Activated CD4-positive, alpha-beta T cell treated with anti-CD3 and anti-CD28 coated beads, Interleukin-2, Interleukin-4, amounts not matched to agents 100 ng/mL and 50 ng/mL, durations not matched to agents 16 hours and 8 hours (primary cell): ENCODE measurements around the gene RPTOR.
"Not testable (repeated sequence)": the region's sequence is repeated elsewhere in the genome, so short reads cannot be mapped to it uniquely, and the experiment has no call there.

Experiments
- DNase-seq: peaks from one replicate; pipeline ENCODE4 v3.0.0-alpha.2; 2020; ENCODE audit warnings: low spot score

The RPTOR gene

GRCh38 chr17:80555266-80555665 lies 10.6 kb downstream of the RPTOR start:
- no peak for DNase-seq

DNA sequence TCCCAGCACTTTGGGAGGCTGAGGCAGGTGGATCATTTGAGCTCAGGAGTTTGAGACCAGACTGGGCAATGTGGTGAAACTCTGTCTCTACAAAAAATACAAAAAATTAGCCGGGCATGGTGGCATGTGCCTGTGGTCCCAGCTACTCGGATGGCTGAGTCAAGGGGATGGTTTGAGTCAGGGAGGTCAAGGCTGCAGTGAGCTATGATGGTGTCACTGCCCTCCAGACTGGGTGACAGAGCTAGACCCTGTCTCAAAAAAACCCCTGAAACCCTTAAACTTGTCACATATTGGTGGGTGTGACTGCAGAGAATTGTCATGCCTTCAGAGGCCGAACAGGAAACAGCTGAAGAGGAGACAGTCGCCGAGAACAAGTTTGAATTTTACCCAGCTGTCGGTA lies 13.4 kb downstream of the RPTOR start:
- peak; percentile 9 for DNase-seq

DNA sequence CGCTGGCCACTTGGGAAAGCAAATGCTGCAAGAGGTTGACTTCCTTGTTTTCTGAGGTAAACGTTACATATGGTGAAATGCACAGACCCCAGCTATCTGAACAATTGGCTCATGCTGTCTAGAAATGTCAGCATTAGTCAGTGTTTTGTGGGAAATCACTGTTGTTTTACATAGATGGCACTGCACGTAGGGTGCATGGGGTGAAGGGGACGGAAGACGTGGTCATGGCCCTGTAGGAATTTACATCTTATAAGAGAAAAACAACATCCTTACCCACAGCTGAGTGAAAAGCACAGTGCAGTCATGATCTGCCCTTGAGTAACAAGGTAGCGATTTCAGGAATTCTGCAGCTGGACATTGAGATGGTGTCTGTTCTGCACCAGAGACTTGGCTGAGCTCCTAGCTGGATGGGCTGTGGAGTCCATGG lies 15.2 kb downstream of the RPTOR start:
- no peak for DNase-seq

DNA sequence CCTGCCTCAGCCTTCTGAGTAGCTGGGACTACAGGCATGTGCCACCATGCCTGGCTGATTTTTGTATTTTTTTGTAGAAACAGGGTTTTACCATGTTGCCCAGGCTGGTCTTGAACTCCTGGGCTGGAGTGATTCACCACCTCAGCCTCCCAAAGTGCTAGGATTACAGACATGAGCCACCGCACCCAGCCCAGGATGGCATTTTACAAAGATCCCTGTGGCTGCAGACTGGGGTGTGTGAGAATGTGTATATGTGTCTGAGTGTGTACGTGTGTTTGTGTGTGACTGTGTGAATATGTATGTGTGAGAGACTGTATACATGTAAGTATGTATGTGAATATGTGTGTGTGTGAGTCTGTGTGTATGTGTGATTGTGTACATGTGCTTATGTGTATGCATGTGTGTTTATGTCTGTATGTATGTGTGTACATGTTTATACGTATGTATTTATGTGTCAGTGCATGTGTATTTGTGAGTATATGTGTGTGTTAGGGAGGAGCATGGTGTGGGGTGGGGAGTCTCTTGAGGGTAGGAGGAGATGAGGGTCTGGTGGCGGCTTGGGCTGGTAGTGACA lies 17.0 kb downstream of the RPTOR start:
- DNase-seq = no peak

DNA sequence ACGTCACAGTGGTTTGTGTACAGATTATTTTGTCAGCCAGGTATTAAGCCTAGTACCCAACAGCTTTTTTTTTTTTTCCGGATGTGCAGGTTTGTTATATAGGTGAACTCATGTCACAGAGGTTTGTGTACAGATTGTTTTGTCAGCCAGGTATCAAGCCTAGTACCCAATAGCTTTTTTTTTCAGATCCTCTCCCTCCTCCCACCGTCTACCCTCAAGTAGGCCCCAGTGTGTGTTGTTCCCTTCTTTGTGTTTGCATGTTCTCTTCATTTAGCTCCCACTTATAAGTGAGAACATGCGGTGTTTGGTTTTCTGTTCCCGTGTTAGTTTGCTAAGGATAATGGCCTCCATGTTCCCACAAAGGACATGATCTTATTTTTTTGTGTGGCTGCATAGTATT lies 19.9 kb downstream of the RPTOR start:
- DNase-seq = no peak

GRCh38 chr17:80565343-80566053 lies 20.9 kb downstream of the RPTOR start:
- no peak for DNase-seq

GRCh38 chr17:80566054-80566400 lies 21.4 kb downstream of the RPTOR start:
- no peak for DNase-seq

DNA sequence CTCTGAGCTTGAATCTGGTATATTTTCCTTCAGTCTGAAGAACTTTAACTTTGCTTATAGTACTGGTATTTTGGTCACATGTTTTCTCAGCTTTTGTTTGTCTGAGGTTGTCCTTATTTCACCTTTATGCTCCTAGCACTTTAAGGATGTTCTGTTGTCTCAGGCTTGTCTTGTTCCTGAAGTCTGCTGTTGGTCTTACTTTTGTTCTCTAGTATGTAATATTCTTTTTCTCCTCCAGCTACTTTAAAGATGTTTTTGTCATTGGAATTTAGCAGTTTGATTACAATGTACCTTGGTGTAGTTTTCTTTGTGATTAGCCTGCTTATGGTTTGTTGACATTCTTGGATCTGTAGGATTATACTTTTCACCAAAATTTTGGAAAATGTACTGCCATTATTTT lies 23.6 kb downstream of the RPTOR start:
- DNase-seq = no peak

DNA sequence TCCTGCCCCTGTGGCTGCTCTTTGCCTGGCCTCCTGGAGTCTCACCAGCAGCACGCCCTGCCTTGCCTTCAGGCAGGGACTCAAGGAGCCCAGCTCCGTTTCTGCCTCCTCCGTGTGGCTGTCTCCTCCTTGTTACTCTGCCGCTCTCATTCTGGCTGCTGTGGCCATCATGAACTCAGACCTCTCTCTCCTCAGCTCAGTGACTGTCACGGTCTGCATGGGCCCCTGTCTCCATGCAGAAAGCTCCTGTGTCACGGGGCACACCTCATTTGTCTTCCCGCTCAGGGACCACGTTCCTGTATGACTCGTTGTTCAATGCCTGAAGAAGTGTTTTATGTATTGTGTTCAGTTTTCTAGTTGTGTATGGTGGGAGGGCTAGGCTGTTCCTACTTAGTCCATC lies 25.3 kb downstream of the RPTOR start:
- DNase-seq = no peak

- DNase-seq = no peak
Observed at GRCh38 chr17:80573701-80574100, 29.1 kb downstream of the RPTOR start.

DNA sequence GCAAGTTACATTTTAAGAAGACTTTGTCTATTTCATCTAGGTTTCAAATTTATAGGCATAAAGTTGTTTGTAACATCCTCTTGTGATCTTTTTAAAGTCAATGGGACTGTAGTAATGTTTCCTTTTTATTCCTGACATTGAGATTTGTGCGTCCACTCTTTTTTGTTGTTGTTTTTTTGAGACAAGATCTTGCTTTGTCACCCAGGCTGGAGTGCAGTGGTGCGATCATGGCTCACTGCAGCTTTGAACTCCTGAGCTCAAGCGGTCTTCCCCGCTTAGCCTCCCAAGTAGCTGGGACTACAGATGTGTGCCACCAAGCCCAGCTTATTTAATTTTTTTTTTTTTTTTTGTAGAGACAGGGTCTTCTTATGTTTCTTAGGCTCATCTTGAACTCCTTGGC lies 29.9 kb downstream of the RPTOR start:
- DNase-seq = no peak

DNA sequence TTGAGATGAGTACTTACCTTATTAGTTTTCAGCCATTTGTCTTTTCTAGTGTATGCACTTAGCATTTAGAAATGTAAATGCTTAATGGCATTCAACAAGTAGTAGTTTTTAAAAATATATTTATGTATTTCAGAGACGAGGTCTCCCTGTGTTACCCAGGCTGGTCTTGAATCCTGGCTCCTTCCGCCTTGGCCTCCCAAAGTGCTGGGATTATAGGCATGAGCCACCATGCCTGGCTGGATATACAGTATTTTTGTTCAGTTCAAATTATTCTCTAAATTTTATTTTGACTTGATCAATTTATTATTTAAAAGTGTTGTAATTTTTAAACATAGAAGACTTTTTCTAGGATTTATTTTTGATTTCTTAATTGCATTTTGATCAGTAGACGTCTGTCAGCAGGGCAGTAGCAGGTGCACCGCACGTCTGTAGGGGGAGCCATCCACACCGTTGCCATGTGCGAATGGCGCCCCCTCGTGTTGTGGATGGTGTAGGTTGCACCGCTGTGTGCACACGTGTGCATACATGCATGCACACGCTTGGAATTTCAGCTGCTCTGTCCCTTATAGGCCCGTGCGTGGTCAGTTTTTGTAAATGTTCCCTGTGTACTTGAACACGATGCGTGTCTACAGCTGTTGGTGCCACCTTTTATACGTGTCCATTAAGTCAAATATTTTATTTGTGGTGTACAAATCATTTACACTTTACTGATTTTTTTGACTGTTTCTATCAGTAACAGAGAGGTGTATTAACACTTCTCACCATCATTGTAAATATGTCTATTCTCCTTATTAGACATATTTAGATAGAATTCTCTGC lies 30.6 kb downstream of the RPTOR start:
- peak; percentile 93 for DNase-seq

DNA sequence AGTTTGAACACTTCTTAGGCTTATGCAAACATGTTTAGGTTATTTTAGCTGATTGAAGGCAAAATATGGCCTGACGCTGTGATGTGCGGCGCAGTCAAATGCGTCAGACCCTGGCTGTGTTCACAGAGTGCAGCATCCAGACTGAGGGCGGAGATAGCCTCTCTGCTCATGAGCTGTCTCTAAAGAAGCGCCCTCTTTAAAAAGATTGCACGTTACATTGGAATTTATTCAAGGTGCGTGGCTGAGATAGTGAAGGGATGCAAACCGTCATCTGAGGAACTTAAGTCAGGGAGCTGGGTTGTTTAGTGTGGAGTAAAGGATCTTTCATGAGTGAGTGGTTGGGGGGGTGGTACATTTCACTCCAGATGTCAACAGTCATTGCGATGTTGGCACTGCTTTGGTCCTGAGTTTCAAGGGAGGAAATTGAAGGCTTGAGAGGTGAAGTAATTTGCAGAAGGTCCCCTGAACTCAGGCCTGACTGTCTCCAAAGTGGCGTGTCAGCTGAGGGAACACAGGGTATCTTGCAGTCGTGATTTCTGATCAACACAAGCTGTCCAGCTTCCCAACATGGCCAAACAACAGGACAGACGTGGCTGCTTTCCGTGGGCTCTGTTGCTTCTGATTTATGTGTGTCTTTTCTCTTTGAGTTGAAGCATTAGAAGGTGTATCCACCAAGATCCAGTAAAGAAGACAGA lies 33.4 kb downstream of the RPTOR start:
- no peak for DNase-seq

GRCh38 chr17:80578668-80579388 lies 34.2 kb downstream of the RPTOR start:
- not testable (repeated sequence) for DNase-seq

- DNase-seq = no peak
Observed at GRCh38 chr17:80582165-80582564, 37.5 kb downstream of the RPTOR start.

GRCh38 chr17:80584176-80584905 lies 39.7 kb downstream of the RPTOR start:
- DNase-seq = no peak

- no peak for DNase-seq
Observed at GRCh38 chr17:80585890-80586845, 41.5 kb downstream of the RPTOR start.

- DNase-seq = no peak
Observed at GRCh38 chr17:80586846-80587228, 42.2 kb downstream of the RPTOR start.

GRCh38 chr17:80588702-80589383 lies 44.2 kb downstream of the RPTOR start:
- no peak for DNase-seq

GRCh38 chr17:80591788-80592187 lies 47.1 kb downstream of the RPTOR start:
- no peak for DNase-seq
